RPMI7951 (cell line): ENCODE results near the gene NXN. TPM values are rescaled to one million over a fixed set of nuclear protein-coding genes. Genes with fewer than 3 reads are reported as not detected.
"Not testable (repeated sequence)": the region's sequence is repeated elsewhere in the genome, so short reads cannot be mapped to it uniquely, and the experiment has no call there.

Experiments used
- DNase-seq: peaks from one replicate; pipeline ENCODE4 v3.0.0-alpha.2; 2012; ENCODE audit warnings: low read depth
- total RNA-seq: library from RNA; depleted of rRNA; stranded (reverse); fragments of >200 nt; shearing (Covaris generic); gene quantifications from 2 replicates; pipeline ENCODE4 v1.2.3, GENCODE V29; 2014

Gene NXN
- total RNA-seq, 1 experiment from 2014 or later, result 5.9 TPM

GRCh38 chr17:917941-918740, 61.4 kb downstream of the NXN start:
- no peak for DNase-seq

- no peak for DNase-seq
These were observed 62.2 kb downstream of the NXN start for GRCh38 chr17:917391-917811.

- no peak for DNase-seq
These were observed 63.3 kb downstream of the NXN start for GRCh38 chr17:916315-916714.

GRCh38 chr17:915538-916201, 63.9 kb downstream of the NXN start:
- DNase-seq, result peak; percentile 50

- DNase-seq, result no peak
These were observed 65.0 kb downstream of the NXN start for GRCh38 chr17:914561-914960.

- DNase-seq, result no peak
These were observed 66.4 kb downstream of the NXN start for GRCh38 chr17:913207-913606.

- no peak for DNase-seq
These were observed 69.8 kb downstream of the NXN start for GRCh38 chr17:909642-910323.

GRCh38 chr17:907725-908124, 71.9 kb downstream of the NXN start:
- DNase-seq, result no peak

GRCh38 chr17:905708-906107, 73.9 kb downstream of the NXN start:
- DNase-seq, result not testable (repeated sequence)

GRCh38 chr17:903691-904481, 75.7 kb downstream of the NXN start:
- peak; percentile 23 for DNase-seq

- no peak for DNase-seq
These were observed 77.1 kb downstream of the NXN start for GRCh38 chr17:902463-902862.

GRCh38 chr17:901964-902363, 77.6 kb downstream of the NXN start:
- DNase-seq, result no peak

GRCh38 chr17:901191-901950, 78.2 kb downstream of the NXN start:
- no peak for DNase-seq

- no peak for DNase-seq
These were observed 79.1 kb downstream of the NXN start for GRCh38 chr17:900336-900934.

GRCh38 chr17:897970-898619, 81.5 kb downstream of the NXN start:
- no peak for DNase-seq

- no peak for DNase-seq
These were observed 82.5 kb downstream of the NXN start for GRCh38 chr17:896953-897661.

GRCh38 chr17:896454-896853, 83.1 kb downstream of the NXN start:
- DNase-seq, result no peak

- DNase-seq, result no peak
These were observed 86.6 kb downstream of the NXN start for GRCh38 chr17:892958-893357.

GRCh38 chr17:888998-889441, 90.6 kb downstream of the NXN start:
- DNase-seq, result no peak
